ENCODE measurements around the gene AQR. TPM values are rescaled to one million over a fixed set of nuclear protein-coding genes. Genes with fewer than 3 reads are reported as not detected.
A peak's percentile ranks its signal among the peaks of the same experiment; 100 is the strongest.

Gene AQR
- total RNA-seq, 1 donor: 38.4 TPM

DNA sequence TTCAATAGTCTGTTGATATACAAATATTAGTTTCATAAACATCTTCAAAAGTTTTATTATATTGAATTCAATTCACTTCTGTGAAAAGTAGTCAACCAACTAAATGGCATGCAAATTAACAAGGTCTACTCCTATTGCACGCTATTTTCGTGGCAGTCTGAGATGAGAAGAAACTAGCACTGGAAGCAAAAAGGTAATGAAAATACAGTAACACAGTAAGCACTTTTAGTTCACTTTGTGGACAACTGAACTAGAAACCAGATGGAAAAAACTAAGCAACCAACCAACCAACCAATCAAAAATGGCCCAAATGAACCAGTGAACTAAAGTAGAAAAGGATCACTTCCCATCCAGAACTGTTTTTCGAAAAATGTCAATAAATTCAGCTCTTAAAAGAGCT, 118.5 kb downstream of the AQR start:
- H3K4me3 ChIP-seq (ENCODE audit: low read depth, low read length): no peak overlapping the region
- no peak for DNase-seq (ENCODE audit: low read depth)
- TF ChIP-seq CTCF (IDR thresholded peaks at IDR 0.05; ENCODE audit: insufficient read depth, low read depth, low read length): no peak

GRCh38 chr15:34850121-34850520, 119.4 kb downstream of the AQR start:
- H3K4me3 ChIP-seq (ENCODE audit: low read depth, low read length): no peak overlapping the region
- DNase-seq (ENCODE audit: low read depth): no peak
- no peak for TF ChIP-seq CTCF (IDR thresholded peaks at IDR 0.05; ENCODE audit: insufficient read depth, low read depth, low read length)

- TF ChIP-seq CTCF (IDR thresholded peaks at IDR 0.05; ENCODE audit: insufficient read depth, low read depth, low read length): no peak
- no peak for DNase-seq (ENCODE audit: low read depth)
- no peak overlapping the region for H3K4me3 ChIP-seq (ENCODE audit: low read depth, low read length)
These were observed 120.1 kb downstream of the AQR start for GRCh38 chr15:34849364-34849959.

GRCh38 chr15:34847598-34847997, 121.9 kb downstream of the AQR start:
- TF ChIP-seq CTCF (IDR thresholded peaks at IDR 0.05; ENCODE audit: insufficient read depth, low read depth, low read length): no peak

GRCh38 chr15:34841262-34841725, 128.2 kb downstream of the AQR start:
- no peak for DNase-seq (ENCODE audit: low read depth)
- no peak overlapping the region for H3K4me3 ChIP-seq (ENCODE audit: low read depth, low read length)
- TF ChIP-seq CTCF (IDR thresholded peaks at IDR 0.05; ENCODE audit: insufficient read depth, low read depth, low read length): no peak

More at GRCh38 chr15:34847598-34847997, 121.9 kb downstream of the AQR start:
- H3K4me3 ChIP-seq (ENCODE audit: low read depth, low read length): no peak overlapping the region
- peak; percentile 35 for DNase-seq (ENCODE audit: low read depth)

- no peak overlapping the region for H3K4me3 ChIP-seq (ENCODE audit: low read depth, low read length)
- DNase-seq (ENCODE audit: low read depth): no peak
- TF ChIP-seq CTCF (IDR thresholded peaks at IDR 0.05; ENCODE audit: insufficient read depth, low read depth, low read length): no peak
These were observed 131.3 kb downstream of the AQR start for GRCh38 chr15:34838282-34838681.

Data from fibroblast of villous mesenchyme (primary cell).